HG03378 (cell line): Measurements from ENCODE around the gene SLC34A1.
"Not testable (repeated sequence)": the region's sequence is repeated elsewhere in the genome, so short reads cannot be mapped to it uniquely, and the experiment has no call there.

Experiments
- ATAC-seq: cut with Tn5 transposase; IDR thresholded peaks from one replicate; pipeline ENCODE4 v1.9.1; 2021; ENCODE audit warnings: mild to moderate bottlenecking, moderate library complexity; ENCODE audit not compliant: unreplicated experiment

SLC34A1 gene

DNA sequence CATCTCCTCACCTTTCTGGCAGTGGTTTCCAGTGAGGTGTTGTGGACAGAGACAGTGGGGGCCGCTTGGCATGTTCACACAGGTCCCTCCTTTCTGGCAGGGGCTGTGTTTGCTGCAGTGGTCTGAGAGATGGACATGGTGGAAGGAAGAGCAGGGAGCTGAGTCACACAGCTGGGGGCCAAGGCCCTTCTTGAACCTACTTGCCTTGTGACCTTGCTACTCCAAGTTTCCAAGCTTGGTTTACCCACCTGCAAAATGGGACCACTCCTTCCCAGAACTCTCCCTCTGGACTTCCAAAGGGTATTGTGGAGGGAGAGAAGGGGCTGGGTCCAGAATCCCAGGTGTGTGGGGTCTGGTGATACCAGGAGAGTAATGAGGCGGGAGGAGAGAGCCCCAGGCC, 21.1 kb downstream of the SLC34A1 start:
- ATAC-seq: no peak

DNA sequence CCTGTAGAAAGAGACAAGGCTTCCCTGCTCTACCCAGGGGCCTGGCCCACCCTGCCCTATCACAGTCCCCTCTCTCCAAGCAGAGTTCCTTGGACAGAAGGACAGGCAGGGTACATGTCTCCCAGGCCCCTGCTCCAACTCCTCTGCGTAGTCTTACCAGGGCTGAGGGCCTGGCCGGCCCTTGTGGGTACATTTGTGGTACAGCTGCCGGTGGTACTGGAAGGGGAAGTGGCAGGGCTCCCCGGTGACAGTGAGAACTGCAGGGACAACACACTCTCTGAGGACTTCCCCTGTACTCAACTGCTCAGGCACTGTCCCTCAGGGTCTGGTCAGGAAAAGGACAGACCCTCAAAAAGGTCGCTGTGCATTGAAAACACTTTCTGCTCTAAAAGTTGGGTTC, 21.6 kb downstream of the SLC34A1 start:
- no peak for ATAC-seq

DNA sequence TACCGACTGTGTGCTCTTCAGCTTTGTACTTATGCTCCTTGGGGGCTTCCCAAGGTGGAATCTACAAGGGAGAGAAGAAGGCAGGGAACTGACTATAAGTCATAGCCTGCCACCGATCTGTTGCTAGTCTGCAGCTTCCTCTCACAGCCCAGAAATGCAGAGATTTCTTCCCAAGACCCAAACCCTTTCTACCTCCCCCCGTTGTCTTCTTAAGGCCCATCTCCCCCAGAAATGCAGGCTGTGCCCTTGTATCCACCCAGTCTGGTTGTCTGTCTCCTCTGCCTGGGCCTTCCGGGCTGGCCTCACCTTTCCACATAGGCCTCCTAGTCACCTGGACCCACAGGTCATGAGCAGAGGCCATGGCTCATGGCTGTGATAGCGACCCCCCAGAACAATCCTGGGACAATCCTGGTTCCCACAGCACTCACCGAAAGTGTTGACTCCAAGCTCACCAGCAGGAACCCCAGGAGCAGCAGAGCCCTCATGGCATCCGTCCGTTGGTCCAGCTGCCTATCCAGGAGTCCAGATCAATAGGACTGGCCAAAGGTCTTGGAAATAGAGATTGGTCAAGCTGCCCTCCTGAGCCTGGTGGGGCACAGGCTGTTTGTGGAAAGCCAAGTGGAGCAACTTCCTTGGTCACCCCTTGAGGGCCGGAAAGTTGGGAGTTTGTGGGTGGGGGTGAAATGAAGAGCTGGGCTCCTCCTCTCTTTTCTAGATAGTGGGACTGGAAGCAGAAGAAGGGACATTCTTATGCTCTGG, 25.0 kb downstream of the SLC34A1 start, which contains the start of gene F12:
F12 (minus strand) TSS at position 522 of the 759 bp plus-strand sequence; CDS start at position 485, 37 bp downstream.
- no peak for ATAC-seq

DNA sequence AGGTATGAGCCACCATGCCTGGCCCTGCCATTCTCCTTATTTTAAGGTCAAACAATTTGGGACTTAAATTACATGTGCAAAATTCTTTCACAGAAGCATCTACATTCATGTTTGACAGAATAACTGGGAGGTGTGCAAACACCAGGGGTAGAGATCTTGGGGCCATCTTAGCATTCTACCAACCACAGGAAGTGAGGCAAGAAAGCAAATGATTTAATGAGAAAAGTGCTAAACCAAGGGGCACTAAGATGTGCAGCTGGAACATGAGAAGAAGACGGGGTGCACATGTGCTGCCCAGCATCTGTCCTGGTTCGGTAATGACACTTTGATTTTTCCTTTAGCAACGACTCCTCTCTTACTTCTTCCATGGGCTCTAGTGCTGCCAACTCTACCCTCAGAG, 26.3 kb downstream of the SLC34A1 start:
- ATAC-seq: no peak

DNA sequence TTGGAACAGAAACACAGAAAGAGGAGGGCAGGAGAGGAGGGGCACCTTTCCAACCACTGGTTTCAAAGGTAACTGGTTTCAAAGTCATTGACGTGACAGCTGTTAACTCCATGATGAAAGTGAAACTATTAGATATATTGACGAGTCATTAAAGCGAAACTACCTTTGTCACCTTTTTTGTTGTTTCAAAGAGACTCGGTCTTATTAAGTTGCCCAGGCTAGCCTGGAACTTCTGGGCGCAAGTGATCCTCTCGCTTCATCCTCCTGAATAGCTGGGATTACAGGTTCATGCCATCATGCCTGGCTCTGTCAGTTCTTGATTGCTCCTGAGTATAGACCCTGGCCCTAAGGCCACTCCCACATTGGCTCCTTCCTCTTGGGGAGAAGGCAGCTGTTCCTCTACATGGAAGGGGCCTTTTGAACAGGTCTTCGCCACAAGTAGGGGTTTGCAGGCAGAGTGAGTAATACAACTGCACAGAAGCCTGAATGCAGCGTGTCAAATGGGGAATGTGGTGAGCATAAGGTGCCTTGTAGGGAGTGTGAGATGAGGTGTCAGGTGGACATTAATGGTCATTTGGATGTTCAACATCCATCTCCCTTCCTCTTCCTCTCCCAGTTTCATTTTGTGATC, 28.5 kb downstream of the SLC34A1 start:
- peak; percentile 62 for ATAC-seq

DNA sequence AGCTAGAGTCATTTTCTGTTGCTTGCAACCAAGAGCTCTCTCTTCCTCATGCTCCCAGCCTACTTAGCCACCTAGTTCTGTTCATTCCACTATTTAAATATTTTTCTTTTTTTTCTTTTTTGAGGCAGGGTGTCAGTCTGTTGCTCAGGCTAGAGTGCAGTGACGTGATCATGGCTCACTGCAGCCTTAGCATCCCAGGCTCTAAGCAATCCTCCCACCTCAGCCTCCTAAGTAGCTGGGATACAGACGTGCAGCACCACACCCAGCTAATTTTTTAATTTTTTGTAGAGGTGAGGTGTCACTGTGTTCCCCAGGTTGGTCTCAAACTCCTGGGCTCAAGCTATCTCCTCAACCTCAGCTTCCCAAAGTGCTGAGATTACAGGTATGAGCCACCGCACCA, 30.2 kb downstream of the SLC34A1 start:
- ATAC-seq: no peak

DNA sequence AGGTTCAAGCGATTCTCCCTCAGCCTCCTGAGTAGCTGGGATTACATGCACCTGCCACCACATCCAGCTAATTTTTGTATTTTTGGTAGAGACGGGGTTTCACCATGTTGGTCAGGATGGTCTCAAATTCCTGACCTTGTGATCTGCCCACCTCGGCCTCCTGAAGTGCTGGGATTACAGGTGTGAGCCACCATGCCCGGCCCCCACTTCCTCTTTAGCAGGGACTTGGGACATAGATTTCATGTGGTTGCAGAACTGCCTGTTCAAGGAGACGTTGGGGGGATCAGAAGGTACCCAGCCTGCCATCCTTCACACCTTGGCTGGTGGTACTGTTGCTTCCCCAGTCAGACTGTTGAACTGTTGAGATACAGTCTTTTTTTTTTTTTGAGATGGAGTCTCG, 32.8 kb downstream of the SLC34A1 start:
- not testable (repeated sequence) for ATAC-seq

DNA sequence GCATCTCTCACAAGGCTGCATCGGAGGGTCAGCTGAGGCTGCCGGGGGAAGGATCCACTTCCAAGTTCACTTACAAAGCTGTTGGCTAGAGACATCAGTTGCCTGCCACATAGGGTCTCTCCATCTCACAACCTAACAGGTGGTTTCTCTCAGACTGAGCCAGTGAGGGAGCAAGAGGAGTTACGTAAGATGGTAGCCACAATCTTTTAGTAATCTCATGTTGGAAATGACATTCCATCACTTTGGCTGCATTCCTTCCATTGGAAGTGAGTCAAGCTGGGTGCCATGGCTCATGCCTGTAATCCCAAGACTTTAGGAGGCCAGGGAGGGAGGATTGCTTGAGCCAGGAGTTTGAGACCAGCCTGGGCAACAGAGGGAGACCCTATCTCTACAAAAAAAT, 34.8 kb downstream of the SLC34A1 start:
- no peak for ATAC-seq

DNA sequence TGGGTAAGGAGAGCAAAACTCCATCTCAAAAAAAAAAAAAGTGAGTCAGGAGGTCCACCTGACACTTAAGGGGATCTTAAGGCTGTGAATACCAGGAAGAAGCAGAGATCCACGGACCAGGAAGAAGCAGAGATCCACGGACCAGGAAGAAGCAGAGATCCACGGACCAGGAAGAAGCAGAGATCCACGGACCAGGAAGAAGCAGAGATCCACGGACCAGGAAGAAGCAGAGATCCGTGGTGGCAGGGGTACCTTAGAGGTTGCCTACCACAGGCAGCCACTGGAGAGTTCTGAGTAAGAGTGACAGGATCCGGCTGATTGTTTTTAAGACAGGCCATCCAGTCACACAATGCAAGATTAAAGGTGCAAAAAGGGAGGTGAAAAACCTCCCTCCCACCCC, 36.2 kb downstream of the SLC34A1 start:
- ATAC-seq: not testable (repeated sequence)

DNA sequence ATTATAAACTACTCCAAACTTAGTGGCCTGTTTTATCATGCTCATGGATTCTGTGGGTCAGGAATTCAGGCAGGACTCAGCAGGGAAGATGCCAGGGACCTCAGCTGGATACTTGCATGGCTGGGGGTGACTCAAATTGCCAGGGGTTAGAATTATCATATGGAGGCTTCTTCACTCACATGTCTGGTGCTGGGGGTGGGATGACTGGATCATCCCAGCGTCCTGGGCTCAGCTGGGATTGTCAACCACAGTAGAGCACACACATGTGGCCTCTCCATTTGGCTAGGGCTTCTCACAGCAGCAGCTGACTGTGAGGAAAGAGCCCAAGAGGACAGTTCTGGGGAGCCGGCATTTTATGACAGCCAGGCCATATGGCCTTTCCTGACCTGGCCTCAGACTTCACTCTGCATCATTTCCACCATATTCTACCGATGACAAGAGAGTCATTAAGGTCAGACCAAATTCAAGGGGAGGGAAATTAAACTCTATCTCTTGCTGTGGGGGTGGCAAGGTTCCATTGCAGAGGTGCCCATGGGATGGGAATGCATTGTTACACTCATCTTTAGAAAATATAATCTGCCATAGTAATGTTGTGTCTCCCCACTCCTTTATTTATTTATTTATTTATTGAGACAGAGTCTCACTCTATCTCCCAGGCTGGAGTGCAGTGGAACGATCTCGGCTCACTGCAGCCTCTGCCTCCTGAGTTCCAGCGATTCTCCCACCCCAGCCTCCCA, 37.0 kb downstream of the SLC34A1 start:
- ATAC-seq: no peak

DNA sequence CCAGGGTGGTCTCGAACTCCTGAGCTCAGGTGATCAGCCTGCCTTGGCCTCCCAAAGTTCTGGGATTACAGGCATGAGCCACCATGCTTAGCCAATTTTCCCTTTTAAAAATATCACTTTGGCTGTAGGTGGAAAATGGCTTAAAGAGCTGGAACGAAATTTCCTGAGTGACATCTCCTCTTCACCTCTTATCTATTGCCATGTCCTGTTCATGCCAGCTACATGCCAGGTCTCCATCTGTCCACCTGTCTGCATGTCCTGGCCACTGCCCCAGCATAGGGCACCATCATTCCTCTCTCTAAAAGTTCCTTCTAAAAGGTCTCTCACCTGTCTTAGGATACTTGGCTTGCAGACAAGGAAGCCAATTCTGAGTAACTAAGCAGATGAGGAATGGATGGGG, 39.4 kb downstream of the SLC34A1 start:
- no peak for ATAC-seq

DNA sequence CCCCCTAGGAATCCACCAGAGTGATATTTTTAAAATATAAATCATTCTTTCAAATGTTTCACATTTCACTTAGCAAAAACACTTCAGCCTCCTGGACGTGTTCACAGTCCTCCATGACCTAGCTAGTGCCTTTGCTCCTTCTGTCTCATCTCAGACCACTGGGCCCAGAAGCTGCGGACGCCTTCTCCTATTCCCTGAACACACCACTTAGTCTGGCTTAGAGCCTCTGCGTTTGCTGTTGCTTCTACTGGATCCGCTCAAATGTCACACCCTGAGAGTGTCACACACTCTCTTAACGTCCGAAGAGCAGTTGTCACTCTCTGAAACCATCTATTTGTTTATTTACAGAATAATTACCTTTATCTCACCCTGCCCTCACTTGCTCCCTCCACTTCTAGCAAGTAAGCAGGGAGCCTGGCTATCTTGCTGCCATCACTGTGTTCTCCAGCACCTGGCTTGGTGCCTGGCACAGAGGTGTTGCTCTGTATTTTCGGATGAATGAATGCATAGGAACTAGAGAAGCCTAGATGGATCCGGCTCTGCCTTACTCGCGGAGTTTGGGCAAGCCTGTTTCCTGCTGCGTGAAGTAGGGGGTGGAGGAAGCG, 41.1 kb downstream of the SLC34A1 start:
- no peak for ATAC-seq

DNA sequence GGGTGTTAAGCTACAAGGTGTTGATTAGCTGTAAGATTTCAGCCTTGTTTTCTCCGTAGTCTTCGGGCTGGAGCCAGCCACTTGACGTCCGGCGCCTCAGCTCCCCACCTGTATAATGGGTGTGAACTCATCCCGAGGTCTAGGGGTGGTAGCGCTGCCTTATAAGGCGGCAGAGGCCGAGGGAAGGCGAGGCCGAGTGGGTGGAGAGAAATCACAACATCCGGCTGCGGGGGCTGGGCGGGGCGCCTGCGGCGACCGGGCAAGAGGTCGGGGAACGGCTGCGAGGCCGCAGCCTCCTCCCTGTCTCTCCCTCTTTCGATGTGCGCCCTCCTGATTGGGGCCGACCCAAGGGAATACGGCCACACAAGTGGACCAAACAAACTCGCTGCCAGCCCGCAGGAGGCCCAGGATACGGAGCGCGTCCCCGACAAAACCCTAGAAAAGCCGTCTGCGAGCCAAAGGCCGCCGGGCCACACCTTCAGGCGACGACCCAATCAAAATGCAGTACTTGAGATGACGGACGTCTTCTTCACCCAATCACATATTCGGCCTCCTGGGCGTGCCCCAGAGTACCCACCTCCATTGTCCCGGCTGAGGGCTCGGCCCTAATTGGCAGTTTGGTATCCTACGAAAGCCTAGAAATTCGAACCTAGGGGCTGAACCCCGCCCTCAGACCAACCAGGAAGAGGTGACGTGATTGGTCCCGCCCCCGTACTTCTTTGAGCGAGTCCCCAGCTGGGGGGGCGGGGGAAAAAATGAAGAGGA, 41.7 kb downstream of the SLC34A1 start:
- peak; percentile 82 for ATAC-seq

DNA sequence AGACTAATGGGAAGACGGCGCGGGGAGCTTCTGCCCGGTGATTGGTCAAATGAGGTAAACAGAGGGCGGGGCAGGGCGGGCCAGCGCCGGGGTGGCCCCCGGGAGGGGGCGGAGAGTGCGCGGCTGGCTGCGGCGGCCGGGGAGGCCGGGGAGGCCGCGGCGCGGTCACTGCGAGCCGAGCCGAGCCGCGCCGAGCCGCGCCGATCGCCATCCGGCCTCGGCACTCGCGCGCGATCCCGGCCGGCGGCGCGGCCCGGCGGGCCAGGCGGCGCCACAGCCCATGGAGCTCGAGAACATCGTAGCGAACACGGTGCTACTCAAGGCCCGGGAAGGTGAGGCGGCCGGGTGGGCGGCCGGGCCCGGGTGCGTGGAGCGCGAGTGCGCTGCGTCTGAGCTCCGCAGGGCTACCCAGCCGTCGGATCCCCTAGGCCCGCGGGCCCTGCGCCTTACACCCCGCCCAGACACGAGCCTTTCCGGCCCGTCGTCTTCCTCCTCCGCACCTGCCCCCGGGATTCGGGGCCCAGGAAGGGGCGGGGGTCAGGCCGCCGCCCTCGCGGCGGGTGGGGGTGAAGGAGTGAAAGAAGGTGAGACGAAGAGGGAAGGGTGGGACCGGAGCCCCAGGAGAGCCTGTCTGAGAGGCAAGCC, 42.5 kb downstream of the SLC34A1 start, which contains the start of gene GRK6:
GRK6 (plus strand) TSS at position 111 of the 645 bp plus-strand sequence; CDS start at position 281, 170 bp downstream.
- ATAC-seq: no peak

DNA sequence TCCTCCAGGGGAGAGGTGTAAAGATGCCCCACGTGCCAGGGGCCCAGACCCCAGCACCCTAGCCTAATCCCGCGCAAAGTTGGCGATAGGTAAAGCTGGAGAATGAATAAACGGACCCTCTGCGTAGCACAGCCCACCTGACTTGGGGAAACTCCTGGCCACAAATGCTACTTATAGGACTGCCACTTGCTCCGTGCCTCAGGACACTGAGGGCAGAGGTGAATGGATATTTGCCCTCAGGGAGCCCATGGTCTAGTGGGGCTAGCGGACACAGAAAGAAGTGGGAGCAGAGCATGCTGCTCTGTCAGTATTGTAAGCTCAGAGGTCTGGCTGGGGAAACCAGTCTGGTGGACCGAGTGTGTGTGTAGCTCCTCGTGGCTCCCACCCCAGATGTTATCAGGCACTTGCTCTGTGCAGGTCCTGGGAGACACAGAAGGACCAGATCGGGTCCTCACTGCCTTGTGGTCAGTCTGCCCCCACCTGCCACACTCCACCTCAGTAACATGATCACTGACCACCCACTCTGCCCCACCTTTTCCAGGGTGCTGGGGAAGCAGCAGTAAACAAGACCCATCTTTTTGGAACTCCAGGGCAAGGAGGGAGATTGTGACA, 43.1 kb downstream of the SLC34A1 start:
- ATAC-seq: no peak

DNA sequence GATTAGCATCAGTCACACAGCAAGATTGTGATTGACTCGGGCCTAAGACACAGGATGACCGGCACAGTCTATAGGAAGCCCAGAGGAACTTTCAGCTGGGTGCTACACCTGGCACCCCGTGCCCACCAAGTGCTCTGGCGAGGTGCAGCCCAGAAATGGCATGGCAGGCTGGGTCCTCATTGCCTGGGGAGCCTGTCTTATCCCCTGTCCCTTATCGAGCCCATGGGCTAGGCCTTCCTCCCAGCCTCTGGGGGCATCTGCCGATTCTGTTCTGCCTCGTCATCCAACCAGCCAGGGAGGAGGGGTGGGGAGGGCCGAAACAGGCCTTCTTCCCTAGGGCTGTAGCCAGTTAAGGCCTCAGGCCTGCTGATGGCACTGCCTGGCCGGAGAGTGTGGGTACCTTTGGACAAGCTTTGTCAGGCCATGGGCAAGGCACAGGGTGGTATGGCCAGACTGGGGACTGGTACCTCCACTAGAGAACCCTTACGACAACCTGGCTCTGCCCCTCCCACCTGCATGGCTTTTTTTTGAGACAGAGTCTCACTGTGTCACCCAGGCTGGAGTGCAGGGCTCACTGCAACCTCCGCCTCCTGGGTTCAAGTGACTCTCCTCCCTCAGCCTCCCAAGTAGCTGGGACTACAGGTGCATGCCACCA, 43.8 kb downstream of the SLC34A1 start:
- no peak for ATAC-seq

DNA sequence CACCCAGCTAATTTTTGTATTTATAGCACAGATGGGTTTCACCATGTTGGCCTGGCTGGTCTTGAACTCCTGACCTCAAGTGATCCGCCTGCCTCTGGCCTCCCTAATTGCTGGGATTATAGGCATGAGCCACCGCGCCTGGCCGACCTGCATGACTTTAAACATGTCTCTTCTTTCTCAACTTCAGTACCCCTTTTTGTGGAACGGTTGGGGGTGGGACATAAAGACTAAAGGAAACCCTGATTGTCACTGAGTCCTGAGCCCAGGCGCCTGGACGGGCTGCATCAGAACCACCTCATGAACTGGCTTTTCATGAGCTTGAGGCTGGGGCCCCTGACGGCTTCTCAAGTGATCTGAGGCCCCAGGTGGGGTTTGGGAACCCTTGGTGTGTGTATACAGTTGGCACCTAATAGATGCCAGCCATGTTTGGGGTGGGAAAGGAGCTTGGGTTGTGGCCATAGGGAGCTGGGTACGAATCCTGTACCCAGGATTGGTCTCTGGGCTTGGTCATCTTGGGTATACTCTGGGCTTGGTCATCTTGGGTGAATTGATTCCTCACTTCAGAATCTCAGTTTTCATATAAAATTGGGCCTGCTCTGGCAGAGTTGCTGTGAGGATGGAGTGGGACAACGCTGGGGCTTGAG, 44.5 kb downstream of the SLC34A1 start:
- ATAC-seq: no peak

DNA sequence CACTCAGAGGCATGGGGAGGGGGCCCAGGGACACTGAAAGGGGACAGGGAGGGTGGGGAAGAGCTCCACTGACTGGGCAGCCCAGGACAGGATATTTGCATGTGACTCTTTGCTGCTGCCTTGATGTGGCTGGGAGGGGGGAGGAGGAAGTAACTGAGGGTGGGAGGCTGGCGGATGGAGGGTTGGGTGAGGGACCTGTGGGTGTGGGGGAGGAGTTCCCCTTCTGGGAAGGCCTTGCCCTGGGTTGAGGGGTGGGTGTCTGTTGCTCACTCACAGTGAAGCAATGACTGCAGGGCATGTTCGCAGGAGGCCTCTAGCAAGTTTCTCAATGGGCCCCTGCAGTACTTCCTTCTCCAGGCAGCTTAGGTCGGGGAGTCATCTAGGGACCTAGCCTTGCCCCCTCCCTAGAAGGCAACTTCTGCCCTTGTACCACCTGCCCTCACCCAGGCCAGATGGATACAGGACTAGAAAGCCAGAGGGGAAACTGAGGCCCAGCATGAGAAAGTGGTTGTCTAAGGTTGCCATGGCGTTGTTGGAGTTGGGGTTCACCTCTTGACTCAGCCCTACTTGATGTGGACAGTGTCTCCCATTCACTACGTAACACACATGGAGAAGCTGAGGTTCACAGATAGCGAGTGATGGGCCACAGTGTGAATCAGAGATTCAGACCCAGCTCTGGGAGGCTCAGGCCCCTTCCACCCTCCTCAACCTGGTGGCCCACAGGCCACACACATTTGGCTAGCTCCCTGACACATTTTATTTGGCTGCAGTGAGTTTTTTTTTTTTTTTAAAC, 45.2 kb downstream of the SLC34A1 start:
- ATAC-seq: no peak
